Stimulated activated CD8-positive, alpha-beta memory T cell treated with anti-CD3 and anti-CD28 coated beads, Interleukin-15, amount 100 ng/mL, for 24 hours (primary cell): ENCODE results near the gene GBX1.

Experiments
- DNase-seq: peaks from one replicate; pipeline ENCODE4 v3.0.0-alpha.2; 2020; ENCODE audit warnings: low read depth

Gene GBX1

GRCh38 chr7:151114151-151115090, 53.1 kb downstream of the GBX1 start:
- no peak for DNase-seq

GRCh38 chr7:151113344-151114150, 53.9 kb downstream of the GBX1 start:
- no peak for DNase-seq

- DNase-seq, result peak; percentile 41
Measured at GRCh38 chr7:151110941-151111645, 56.4 kb downstream of the GBX1 start.

GRCh38 chr7:151110236-151110940, 57.1 kb downstream of the GBX1 start:
- no peak for DNase-seq

- DNase-seq, result no peak
Measured at GRCh38 chr7:151109094-151110048, 58.1 kb downstream of the GBX1 start.

- no peak for DNase-seq
Measured at GRCh38 chr7:151107882-151108281, 59.6 kb downstream of the GBX1 start.

GRCh38 chr7:151104411-151105235, 62.9 kb downstream of the GBX1 start:
- DNase-seq, result no peak

GRCh38 chr7:151103973-151104372, 63.5 kb downstream of the GBX1 start:
- DNase-seq, result no peak

GRCh38 chr7:151102991-151103390, 64.5 kb downstream of the GBX1 start:
- no peak for DNase-seq

- DNase-seq, result no peak
Measured at GRCh38 chr7:151101621-151102396, 65.7 kb downstream of the GBX1 start.

GRCh38 chr7:151100921-151101320, 66.6 kb downstream of the GBX1 start:
- no peak for DNase-seq

- DNase-seq, result no peak
Measured at GRCh38 chr7:151099486-151100211, 67.8 kb downstream of the GBX1 start.
